ENCODE results near the gene ZNF223. TPM values are rescaled to one million over a fixed set of nuclear protein-coding genes. Genes with fewer than 3 reads are reported as not detected.

The ZNF223 gene
- total and polyA plus RNA-seq, 9 of the 15 experiments (the other 6 are each of a cell fraction or from before 2014, with no cell fraction given), result 0.21 to 1.8 (median 0.71) TPM

DNA sequence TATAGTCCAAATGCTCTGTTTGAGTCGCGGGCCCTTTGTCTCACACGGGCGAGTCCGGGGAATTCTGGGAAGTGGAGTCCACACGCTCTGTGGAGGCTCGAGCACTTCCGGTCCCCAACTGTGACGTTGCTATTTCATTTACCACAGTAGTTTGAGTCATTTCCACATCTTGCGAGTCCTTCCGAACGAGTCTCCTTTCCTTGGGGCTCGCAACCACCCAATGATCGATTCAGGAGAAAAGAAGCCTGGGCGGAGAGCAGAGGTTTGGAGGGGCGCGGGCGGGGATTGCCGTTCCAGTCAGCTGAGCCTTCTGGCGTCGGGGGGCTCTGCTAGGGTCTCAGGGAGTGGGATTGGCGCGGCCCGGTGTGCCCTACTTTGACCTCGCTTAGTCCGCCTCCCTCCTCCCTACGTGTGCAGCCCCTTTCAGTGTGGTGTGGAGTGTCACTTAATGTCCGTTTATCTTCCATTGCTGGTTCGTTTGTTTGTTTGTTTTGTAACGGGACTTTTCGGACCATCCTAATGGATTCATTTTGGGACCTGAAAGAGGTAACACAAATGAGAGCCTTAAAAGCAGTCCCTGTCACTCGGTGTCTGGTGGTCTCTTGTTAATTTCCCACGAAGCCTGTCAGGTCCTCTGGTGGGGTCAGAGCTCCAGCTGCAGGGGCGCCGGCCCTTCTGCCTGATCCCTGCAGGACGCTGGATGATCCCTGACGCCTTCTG, 26.5 kb upstream of the ZNF223 start, which contains the start of gene ZNF222:
TSS of gene ZNF222 (plus strand) at position 163 of the 720 bp plus-strand sequence. CDS start at position 221, 58 bp downstream.
- H3K36me3 ChIP-seq (ENCODE audit: control insufficient read depth, insufficient read depth, low read length), result peaks cover 4% of the 10 kb centered on the region; the same call in 1 of the 3 replicates
- H4K20me1 ChIP-seq (replicated peaks; ENCODE audit: control insufficient read depth, insufficient read depth, low read length), result no peaks in the 10 kb centered on the region
- in situ Hi-C loops (cut with MboI) (no loop called here), intact Hi-C loops (cut with micrococcal nuclease) (no loop called here)
- H3K4me3 ChIP-seq, result peak within 1 kb of the TSS; percentile 80
- H3K27me3 ChIP-seq (ENCODE audit: control insufficient read depth in 2 of 2, insufficient read depth in 2 of 2, low read length in 2 of 2), result no peaks in the 10 kb centered on the region
- peaks cover 5% of the 10 kb centered on the region; the same call in 1 of the 3 replicates for H3K79me2 ChIP-seq (ENCODE audit: control insufficient read depth, insufficient read depth, low read length)
- H3K4me1 ChIP-seq (replicated peaks in 1 of 2; ENCODE audit: control insufficient read depth in 2 of 2, insufficient read depth in 2 of 2, low read length in 2 of 2), result peaks cover 3 to 4% of the 10 kb centered on the region in 2 experiments; a peak in 1 of 5 replicates
- no peaks in the 10 kb centered on the region for H3K9me1 ChIP-seq (ENCODE audit: control insufficient read depth, insufficient read depth, low read length)
- ChIA-PET CTCF (ENCODE audit: low intra/inter-chr PET ratio) (no interaction called here), POLR2A (interaction anchor here (0.6 to 1.5 kb wide), 9 partner anchors 8 to 357 kb away, joined by 3 to 5 read pairs (median 3); partner anchors contain the start of genes ZNF221 and ZNF45)
- peak within 1 kb of the TSS; percentile 88 to 91 for H3K9ac ChIP-seq (ENCODE audit: insufficient read depth in 1 of 2, low read depth in 2 of 2, low read length in 2 of 2)
- H2AFZ ChIP-seq (ENCODE audit: low read depth, low read length), result peak within 1 kb of the TSS; percentile 85
- 2% methylated on average over 37 of the region's 37 CpGs for WGBS (ENCODE audit: insufficient coverage, low coverage, missing lambda C conversion rate)
- peaks cover 3% of the 10 kb centered on the region; the same call in 1 of the 2 replicates for H3K9me3 ChIP-seq (replicated peaks; ENCODE audit: control insufficient read depth, insufficient read depth, low read depth, low read length)
- peak within 1 kb of the TSS; percentile 86 for H3K27ac ChIP-seq (ENCODE audit: extremely low read depth, low read depth, low read length)
- peak; percentile 100 for ATAC-seq
- DNase-seq (ENCODE audit: extremely low read depth in 1 of 4, low spot score in 3 of 4), result peak; percentile 69 to 92 (median 76)
- peak; percentile 95 for FAIRE-seq
- BruUV-seq (replicated peaks), result TSS peak; percentile 77
- peak within 1 kb of the TSS; percentile 98 for H3K4me2 ChIP-seq (ENCODE audit: insufficient read depth, low read length)
- TF ChIP-seq HEY1 (CRISPR knock-in tag; IDR thresholded peaks at IDR 0.05; ENCODE audit: borderline replicate concordance), result no peak
- TF ChIP-seq HOXB6 (CRISPR knock-in tag; IDR thresholded peaks at IDR 0.05; ENCODE audit: borderline replicate concordance), result no peak
- TF ChIP-seq, protein P1, sequence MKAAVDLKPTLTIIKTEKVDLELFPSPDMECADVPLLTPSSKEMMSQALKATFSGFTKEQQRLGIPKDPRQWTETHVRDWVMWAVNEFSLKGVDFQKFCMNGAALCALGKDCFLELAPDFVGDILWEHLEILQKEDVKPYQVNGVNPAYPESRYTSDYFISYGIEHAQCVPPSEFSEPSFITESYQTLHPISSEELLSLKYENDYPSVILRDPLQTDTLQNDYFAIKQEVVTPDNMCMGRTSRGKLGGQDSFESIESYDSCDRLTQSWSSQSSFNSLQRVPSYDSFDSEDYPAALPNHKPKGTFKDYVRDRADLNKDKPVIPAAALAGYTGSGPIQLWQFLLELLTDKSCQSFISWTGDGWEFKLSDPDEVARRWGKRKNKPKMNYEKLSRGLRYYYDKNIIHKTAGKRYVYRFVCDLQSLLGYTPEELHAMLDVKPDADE (conservative IDR thresholded peaks at IDR 0.05; ENCODE audit: control insufficient read depth, low read depth, low read length), result peak; percentile 77; the same call in 1 of the 2 replicates
- TF ChIP-seq, protein P2, sequence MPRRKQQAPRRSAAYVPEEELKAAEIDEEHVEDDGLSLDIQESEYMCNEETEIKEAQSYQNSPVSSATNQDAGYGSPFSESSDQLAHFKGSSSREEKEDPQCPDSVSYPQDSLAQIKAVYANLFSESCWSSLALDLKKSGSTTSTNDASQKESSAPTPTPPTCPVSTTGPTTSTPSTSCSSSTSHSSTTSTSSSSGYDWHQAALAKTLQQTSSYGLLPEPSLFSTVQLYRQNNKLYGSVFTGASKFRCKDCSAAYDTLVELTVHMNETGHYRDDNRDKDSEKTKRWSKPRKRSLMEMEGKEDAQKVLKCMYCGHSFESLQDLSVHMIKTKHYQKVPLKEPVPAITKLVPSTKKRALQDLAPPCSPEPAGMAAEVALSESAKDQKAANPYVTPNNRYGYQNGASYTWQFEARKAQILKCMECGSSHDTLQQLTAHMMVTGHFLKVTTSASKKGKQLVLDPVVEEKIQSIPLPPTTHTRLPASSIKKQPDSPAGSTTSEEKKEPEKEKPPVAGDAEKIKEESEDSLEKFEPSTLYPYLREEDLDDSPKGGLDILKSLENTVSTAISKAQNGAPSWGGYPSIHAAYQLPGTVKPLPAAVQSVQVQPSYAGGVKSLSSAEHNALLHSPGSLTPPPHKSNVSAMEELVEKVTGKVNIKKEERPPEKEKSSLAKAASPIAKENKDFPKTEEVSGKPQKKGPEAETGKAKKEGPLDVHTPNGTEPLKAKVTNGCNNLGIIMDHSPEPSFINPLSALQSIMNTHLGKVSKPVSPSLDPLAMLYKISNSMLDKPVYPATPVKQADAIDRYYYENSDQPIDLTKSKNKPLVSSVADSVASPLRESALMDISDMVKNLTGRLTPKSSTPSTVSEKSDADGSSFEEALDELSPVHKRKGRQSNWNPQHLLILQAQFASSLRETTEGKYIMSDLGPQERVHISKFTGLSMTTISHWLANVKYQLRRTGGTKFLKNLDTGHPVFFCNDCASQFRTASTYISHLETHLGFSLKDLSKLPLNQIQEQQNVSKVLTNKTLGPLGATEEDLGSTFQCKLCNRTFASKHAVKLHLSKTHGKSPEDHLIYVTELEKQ (CRISPR knock-in tag; IDR thresholded peaks at IDR 0.05), result no peak
- TF ChIP-seq BDP1 (IDR thresholded peaks at IDR 0.05; ENCODE audit: insufficient read depth, insufficient read length), result no peak
- TF ChIP-seq HMG20A (CRISPR knock-in tag; conservative IDR thresholded peaks at IDR 0.05), result no peak
- no peak for TF ChIP-seq HDAC1 (IDR thresholded peaks at IDR 0.05)
- no peak for TF ChIP-seq CAMTA2 (CRISPR knock-in tag; conservative IDR thresholded peaks at IDR 0.05)
- TF ChIP-seq NR4A1 (CRISPR knock-in tag; IDR thresholded peaks at IDR 0.05), result no peak
- TF ChIP-seq NR4A1 (tag; IDR thresholded peaks at IDR 0.05), result no peak
- no peak for TF ChIP-seq SAFB2 (IDR thresholded peaks at IDR 0.05; ENCODE audit: borderline replicate concordance, low read depth, low read length, severe bottlenecking)
- no peak for TF ChIP-seq ZNF24 (IDR thresholded peaks at IDR 0.05)
- peak; percentile 67 for TF ChIP-seq C11orf30 (IDR thresholded peaks at IDR 0.05; ENCODE audit: low read depth)
- TF ChIP-seq, protein P3, sequence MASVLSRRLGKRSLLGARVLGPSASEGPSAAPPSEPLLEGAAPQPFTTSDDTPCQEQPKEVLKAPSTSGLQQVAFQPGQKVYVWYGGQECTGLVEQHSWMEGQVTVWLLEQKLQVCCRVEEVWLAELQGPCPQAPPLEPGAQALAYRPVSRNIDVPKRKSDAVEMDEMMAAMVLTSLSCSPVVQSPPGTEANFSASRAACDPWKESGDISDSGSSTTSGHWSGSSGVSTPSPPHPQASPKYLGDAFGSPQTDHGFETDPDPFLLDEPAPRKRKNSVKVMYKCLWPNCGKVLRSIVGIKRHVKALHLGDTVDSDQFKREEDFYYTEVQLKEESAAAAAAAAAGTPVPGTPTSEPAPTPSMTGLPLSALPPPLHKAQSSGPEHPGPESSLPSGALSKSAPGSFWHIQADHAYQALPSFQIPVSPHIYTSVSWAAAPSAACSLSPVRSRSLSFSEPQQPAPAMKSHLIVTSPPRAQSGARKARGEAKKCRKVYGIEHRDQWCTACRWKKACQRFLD (CRISPR knock-in tag; IDR thresholded peaks at IDR 0.05), result no peak
- TF ChIP-seq SMC3 (conservative IDR thresholded peaks at IDR 0.05; ENCODE audit: insufficient read depth, low read depth, low read length), result no peak
- 0 out of 2 replicates have a peak, but pooled peaks have one; percentile 20 for TF ChIP-seq ZNF263 (CRISPR knock-in tag; IDR thresholded peaks at IDR 0.05; ENCODE audit: borderline replicate concordance)
